LoVo (cell line): ENCODE measurements around the gene DPYSL4.
"Not testable (repeated sequence)": the region's sequence is repeated elsewhere in the genome, so short reads cannot be mapped to it uniquely, and the experiment has no call there.

Experiments
- DNase-seq: peaks from one replicate; pipeline ENCODE4 v3.0.0-alpha.2; 2016; ENCODE audit warnings: low spot score

Gene DPYSL4

DNA sequence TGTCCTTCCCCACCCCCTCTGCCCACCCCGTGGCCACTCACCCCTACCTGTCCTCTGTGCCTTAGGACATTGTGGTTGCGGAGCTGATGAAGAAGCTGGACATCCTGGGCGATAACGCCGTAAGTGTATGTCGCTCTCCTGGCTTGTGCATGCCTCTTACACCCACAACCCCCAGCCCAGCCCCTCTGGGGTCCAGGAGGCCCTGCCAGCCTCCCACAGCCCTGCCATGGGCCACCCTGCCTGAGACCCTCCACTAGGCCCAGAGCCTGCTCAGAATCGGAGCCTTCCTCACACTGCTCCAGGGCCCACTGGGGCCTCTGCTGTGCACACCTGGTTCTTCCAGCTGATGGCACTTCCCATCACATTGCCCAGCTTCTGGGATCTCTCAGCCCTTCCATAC, 36.8 kb upstream of the DPYSL4 start:
- DNase-seq, result no peak

DNA sequence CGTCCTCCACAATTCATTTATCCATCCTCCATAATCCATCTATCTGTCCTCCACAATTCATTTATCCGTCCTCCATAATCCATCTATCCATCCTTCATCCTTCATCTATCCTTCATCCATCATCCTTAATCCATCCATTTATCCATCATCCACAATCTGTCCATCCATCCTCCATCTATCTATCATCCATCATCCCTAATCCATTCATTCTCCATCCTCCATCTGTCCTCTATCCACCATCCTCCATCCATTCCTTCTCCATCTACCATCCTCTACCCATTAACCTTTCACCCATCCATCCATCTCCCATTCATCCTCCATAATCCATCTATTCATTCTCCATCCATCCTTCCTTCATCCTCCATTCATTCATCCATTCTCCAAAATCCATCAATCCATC, 36.0 kb upstream of the DPYSL4 start:
- no peak for DNase-seq

DNA sequence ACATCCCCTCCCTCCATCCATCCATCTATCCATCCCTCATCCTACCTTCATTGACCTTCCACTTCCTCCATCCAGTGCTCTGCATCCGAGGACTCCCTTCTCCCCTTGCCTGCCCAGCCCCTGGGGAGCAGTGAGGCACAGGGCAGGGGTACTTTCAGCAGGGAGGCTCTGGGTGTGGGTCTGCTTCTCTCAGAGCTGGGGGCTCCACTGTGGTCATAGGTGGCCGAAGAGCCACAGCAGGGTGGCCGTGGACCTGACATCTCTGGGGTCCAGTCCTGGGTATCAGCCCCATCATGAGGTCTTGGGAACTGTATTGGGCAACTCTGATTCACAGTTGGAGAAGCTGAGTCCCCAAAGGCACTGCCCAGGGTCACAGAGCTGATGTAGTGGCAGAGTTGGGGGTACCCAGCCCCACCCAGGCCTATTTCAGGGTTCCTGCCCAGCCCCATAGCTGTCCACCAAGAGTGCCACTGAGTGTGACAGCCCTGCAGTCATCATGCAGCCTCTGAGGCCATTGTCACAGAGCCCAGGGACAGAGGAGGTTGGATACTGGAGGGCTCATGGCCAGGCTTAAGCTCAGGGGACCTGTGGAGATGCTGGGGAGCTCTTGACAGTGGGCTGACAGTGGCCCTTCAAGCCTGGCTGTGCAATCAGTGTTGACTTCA, 35.3 kb upstream of the DPYSL4 start:
- no peak for DNase-seq

DNA sequence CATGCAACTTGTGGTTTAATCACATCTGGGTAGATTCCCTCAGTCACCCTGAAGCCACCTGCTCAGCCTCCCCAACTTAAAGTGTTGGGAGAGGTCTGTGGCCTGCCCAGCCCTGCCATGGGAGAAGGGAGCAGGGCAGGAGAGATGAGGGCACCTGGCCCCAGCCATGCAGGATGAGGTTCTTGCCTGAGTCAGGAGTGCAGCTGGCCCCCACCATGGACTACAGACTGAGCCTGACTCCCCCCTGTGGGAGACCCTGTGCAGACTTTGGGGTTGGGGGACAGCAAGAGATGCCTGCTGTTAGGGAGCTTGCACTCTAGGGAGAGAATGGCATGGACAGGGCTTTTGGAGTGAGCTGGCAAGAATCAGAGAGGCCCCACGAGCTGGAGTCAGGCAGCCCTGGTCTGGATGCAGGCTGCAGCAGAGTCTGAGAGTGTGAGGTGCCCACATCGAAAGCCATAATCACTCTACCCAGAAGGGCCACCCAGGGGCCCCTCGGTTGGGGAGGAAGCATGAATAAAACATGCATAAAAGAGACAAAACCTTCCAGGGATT, 34.7 kb upstream of the DPYSL4 start:
- DNase-seq, result no peak

DNA sequence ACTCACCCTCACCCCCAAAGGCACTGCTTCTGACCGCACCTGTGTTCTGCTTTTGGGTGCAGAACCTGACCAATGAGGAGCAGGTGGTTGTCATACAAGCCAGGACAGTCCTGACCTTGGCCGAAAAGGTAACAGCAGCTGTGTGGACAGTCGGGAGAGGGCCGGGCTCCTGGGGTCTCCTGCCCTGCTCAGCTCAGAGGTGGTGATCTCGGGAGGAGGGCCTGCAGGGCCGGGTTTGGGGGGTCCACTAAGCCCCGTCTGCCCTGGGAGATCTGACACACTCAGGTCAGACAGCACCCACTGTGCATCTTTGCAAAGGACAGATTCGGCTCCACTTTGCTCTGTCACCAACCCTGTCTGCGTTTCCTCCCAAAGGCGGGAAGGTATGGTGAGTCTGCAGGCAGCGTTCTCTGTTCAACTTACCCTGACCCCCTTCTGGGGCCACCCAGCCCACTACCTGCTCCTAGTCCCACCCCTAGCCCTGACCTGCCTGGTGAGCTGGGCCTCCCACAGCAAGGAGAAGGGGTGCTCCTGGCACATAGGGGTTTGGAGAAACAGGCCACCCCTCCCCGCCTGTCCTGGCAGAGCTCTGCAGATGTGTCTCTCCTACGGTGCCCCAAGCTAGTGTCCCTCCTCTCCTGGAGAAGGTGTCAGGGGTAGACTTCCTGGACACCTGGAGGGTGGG, 33.7 kb upstream of the DPYSL4 start:
- no peak for DNase-seq

DNA sequence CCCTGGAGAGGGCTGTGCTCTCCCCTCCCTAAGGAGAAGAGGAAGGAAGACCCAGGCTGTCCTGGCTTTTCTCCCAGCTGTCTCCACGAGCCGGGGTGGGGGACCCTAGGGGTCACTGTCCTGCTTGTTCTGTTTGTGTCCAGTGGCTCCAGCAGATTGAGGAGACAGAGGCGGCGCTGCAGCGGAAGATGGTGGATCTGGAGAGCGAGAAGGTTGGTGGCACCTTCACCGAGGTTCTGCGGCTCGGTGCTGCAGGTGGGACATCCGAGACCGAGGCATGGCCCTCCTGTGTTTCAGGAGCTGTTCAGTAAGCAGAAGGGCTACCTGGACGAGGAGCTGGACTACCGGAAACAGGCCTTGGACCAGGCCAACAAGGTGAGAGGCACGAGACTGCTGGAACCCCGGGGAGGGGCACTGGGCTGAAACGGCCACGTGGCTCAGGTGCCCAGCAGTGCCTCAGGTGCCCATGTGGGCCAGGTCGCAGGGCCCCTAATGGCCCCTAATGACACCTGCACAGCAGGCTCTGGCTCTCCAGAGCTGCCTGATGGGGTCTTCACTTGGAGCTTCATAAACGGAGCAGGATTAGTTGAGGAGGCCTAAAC, 33.0 kb upstream of the DPYSL4 start:
- no peak for DNase-seq

DNA sequence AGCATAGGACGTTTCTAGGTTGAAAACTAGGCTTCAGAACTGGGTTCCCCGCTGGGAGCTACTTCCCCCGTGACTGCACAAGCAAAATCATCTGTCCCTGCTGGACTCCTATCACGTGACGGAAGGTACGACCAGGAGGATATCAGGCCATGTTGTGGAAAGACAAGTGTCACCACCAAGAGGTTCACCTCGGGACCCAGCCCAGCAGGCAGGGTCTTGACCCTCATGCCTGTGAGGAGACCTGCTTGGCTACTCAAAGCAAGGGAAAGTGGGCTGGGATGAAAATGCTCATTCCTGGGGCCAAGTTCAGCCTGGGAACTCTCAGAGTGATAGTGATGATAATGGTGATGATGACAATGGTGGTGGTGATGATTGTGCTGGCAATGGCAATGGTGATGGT, 32.3 kb upstream of the DPYSL4 start:
- no peak for DNase-seq

DNA sequence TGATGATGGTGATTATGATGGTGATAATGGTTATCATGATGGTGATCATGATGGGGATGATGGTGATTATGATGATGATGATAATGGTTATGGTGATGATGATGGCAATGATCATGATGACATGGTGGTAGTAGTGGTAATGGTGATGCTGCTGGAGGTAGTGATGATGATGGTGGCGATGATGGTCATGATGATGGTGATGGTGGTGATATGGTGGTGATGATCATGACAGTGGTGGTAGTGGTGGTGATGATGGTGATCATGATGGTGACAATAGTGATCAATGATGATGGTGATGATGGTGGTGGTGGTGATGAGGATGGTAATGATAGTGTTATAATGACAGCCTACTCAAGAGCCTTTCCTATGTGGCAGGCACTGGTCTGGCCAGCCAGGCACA, 31.8 kb upstream of the DPYSL4 start:
- DNase-seq, result no peak

DNA sequence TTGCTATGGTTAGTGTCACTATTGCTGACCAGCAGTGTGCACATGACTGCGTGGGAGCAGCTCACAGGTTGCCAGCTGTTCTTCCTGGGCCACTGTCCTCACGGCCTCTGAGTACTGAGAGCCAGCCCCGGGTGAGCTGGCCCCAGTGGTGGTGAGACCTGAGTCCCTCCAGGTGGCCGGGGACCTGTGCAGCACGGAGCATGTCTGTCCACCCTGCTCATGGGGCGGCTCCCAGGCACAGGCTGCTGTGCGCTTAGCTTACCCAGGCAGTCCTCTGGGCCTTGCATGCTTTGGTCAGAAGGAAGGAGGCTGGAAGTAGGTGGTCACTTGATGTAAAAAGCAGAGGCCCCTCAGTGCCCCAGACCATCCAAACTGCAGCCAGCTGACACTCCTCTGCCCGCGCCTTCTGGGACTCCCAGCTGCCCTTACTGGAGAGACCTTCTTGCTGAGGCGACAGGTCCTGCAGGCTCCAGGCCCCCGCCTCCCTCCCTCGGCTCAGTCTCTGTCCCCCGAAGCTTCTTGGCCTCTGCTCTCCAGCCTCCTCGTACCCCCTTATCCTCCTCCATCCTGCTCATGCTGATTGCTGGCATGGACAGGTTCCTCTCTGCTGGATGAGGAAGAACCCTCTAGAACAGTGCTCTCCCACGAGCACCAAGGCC, 30.9 kb upstream of the DPYSL4 start:
- DNase-seq, result no peak

DNA sequence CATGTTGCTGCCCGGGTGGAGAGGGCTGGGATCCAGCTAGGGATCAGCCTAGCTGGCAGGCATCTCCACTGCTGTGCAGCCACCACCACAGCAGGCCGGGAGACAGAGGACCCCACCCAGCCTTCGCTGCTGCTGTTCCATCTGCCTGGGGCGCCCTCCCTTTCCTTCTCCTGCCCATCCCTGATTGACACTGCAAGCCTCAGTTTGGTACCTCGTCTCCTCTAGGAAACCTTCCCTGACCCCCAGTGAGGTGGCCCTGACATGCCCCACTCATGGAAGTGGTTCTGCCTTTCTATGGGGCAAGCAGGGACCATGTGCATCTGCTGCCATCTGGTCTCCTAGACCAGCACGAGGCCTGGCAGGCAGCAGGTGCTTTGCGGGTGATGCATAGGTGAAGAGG, 30.4 kb upstream of the DPYSL4 start:
- no peak for DNase-seq

DNA sequence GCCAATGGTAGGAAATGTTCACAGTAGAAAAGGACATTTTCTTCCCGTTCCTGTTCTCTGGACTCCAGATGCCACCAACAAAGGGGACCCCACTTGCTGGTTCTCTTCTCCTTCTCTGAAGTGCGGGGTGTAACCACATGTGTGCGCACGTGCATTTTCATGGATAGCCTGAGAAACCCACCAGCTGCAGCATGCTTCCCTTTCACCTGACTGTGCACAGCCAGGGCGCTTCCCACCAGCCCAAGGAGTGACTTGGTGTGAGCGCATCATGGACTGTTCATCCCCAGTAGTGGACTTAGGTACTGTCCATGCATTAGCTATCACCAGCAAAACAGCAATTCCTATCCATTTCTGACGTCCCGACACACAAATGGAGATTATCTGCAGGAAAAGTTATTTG, 29.6 kb upstream of the DPYSL4 start:
- DNase-seq, result no peak

DNA sequence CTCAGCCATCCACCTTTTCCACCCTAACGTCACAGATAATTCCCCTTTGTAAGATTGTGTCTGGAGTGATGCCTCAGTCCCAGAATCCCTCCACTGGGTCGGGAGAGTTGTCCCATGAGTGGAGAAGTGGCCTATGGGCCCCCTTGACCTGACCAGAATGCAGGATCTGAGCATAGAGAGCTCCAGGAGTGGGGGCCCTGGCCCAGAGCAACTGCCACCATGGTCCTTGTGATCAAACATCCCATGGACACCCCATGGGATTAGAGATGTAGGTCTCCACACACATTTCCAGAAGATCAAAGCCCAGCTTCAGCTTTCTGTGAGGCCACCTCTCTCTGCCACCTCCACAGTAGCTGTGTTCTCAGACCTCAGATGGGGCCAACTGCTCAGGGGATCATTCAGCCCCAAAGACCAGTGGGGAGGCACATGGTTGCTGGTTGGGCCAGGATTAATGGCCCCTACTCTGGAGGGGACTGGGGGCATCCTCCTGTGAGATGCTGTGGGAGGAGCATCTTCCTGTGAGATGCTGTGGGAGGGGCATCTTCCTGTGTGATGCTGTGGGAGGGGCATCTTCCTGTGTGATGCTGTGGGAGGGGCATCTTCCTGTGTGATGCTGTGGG, 28.5 kb upstream of the DPYSL4 start:
- DNase-seq, result no peak

DNA sequence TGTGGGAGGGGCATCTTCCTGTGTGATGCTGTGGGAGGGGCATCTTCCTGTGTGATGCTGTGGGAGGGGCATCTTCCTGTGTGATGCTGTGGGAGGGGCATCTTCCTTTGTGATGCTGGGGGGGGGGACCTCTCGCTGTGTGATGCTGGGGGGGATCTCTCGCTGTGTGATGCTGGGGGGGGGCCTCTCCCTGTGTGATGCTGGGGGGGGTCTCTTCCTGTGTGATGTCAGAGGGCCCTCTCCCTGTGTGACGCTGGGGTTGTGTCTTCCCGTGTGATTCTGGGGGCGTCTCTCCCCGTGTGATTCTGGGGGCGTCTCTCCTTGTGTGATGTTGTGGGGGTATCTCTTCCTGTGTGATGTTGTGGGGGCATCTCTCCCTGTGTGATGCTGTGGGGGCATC, 27.9 kb upstream of the DPYSL4 start:
- DNase-seq, result no peak

DNA sequence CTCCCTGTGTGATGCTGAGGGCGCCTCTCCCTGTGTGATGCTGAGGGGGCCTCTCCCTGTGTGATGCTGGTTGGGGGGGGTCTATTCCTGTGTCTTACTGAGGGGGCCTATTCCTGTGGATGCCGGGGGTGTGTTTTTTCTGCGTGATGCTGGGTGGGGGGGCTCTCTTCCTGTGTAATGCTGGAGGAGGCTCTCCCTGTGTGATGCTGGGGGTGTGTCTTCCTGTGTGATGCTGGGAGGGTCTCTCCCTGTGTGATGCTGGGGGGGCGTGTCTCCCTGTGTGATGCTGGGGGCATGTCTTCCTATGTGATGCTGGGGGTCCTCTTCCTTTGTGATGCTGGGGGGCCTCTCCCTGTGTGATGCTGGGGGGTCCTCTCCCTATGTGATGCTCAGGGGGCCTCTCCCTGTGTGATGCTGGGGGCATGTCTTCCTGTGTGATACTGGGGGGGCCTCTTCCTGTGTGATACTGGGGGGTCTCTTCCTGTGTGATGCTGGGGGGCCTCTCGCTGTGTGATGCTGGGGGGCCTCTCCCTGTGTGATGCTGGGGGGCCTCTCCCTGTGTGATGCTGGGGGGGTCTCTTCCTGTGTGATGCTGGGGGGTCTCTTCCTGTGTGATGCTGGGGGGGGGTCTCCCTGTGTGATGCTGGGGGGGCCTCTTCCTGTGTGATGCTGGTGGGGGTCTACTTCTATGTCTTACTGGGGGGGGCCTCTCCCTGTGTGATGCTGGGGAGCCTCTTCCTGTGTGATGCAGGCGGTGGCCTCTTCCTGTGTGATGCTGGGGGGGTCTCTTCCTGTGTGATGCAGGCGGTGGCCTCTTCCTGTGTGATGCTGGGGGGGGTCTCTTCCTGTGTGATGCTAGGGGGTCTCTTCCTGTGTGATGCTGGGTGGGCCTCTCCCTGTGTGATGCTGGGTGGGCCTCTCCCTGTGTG, 27.2 kb upstream of the DPYSL4 start:
- DNase-seq, result not testable (repeated sequence)

DNA sequence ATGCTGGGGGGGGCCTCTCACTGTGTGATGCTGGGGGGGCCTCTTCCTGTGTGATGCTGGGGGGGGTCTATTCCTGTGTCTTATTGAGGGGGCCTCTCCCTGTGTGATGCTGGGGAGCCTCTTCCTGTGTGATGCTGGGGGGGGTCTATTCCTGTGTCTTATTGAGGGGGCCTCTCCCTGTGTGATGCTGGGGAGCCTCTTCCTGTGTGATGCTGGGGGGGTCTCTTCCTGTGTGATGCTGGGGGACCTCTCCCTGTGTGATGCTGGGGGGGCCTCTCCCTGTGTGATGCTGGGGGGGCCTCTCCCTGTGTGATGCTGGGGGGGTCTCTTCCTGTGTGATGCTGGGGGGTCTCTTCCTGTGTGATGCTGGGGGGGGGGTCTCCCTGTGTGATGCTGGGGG, 26.5 kb upstream of the DPYSL4 start:
- not testable (repeated sequence) for DNase-seq

DNA sequence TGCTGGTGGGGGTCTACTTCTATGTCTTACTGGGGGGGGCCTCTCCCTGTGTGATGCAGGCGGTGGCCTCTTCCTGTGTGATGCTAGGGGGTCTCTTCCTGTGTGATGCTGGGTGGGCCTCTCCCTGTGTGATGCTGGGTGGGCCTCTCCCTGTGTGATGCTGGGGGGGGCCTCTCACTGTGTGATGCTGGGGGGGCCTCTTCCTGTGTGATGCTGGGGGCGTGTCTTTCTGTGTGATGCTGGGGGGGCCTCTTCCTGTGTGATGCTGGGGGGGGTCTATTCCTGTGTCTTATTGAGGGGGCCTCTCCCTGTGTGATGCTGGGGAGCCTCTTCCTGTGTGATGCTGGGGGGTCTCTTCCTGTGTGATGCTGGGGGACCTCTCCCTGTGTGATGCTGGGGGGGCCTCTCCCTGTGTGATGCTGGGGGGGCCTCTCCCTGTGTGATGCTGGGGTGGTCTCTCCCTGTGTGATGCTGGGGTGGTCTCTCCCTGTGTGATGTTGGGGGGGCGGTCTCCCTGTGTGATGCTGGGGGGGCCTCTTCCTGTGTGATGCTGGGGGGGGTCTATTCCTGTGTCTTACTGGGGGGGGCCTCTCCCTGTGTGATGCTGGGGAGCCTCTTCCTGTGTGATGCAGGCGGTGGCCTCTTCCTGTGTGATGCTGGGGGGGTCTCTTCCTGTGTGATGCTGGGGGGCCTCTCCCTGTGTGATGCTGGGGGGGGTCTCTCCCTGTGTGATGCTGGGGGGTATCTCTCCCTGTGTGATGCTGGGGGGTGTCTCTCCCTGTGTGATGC, 25.7 kb upstream of the DPYSL4 start:
- not testable (repeated sequence) for DNase-seq

DNA sequence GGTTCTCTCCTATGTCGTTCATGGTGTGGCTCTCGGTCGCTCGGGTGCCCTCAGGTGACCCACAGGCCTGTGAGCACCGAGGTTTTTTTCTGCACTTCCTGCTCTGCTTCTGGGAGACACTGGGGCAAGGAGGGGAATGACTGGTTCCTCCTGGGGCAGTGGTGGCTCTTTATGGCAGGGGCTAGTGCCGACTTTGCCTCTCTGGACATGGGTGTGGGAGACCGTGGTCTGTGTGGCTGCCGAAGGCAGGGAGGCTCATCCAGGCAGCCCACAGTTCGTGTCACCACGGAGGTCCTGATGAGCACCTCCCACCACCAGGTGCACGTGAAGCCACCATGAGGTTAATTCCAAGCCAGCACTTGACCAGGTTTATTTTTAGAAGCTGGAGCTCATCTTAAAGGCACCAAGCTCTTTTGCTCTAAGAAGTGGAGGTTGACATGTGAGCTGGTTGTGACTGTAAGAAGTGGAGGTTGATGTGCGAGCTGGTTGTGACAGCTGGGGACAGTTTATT, 24.7 kb upstream of the DPYSL4 start:
- DNase-seq, result no peak

DNA sequence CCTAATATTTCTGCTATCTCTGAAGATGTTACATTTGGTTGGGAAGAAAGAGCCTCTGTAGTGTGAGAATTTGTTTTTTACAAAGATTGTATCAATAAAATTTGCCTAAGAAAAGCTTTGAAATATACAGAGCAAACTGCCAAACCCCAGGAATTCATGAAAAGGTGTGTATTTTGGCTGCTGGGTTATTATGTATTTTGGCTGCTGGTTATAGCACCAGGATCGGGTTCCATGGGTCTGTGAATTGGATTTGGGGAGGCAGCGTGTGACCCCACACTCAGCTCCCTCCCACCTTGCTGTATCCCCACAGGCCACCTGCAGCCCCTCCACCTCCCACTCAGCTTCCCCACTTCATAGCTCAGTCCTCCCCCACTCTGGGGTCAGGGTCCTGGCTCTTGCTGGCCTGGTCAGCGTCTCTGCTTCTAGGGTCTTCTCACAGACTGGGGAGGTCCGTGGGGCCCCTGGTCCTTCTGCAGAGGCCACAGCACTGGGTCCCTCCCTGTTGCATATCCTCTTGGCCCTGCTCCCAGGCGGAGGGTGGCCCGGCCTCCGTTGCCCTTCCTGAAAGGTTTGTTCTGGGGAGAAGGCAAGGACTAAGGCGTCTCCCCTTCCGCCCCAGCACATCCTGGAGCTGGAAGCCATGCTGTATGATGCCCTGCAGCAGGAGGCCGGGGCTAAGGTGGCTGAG, 24.0 kb upstream of the DPYSL4 start:
- DNase-seq, result no peak

DNA sequence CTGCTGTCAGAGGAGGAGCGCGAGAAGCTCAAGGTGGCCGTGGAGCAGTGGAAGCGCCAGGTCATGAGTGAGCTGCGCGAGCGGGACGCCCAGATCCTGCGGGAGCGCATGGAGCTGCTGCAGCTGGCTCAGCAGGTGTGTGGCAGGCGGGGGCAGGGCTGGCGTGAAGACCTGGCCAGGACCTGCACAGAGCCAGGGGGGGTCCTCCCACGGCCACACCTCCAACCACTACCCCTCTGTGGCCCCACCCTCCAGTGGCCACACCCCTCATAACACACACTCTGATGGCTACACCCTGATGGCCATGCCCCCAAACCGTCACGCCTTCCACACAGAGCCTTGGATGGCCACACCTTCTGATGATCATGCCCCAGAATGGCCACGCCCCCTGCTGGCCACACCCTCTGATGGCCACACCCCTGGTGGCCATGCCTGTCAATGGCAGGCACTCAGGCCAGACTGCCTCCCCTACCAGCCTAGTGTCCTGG, 23.4 kb upstream of the DPYSL4 start:
- DNase-seq, result peak; percentile 37
